BE2C (cell line): ENCODE data around the gene TSPAN32.

ENCODE experiments used
- DNase-seq: peaks from one replicate; pipeline ENCODE4 v3.0.0-alpha.2; 2020
- H3K27me3 ChIP-seq: fragments of 250-450 bp; sonication (Bioruptor Pico); 2 replicates; pipeline ENCODE4 v1.5.1; 2020; ENCODE audit warnings: mild to moderate bottlenecking
- H3K36me3 ChIP-seq: fragments of 250-450 bp; sonication (Bioruptor Pico); 2 replicates; pipeline ENCODE4 v1.5.1; 2020; ENCODE audit warnings: mild to moderate bottlenecking
- H3K4me1 ChIP-seq: fragments of 250-450 bp; sonication (Bioruptor Pico); 2 replicates; pipeline ENCODE4 v1.5.1; 2020
- H3K4me3 ChIP-seq: 2 replicates; pipeline ENCODE4 v1.5.1; 2011; ENCODE audit warnings: low read depth, low read length
- H3K9me3 ChIP-seq: fragments of 250-450 bp; sonication (Bioruptor Pico); 2 replicates; pipeline ENCODE4 v1.5.1; 2020
- TF ChIP-seq, protein P1 (sequence below): IDR thresholded peaks from 2 replicates; pipeline ENCODE4 v1.5.1; 2012; ENCODE audit warnings: mild to moderate bottlenecking, low read depth, low read length

The TSPAN32 gene

GRCh38 chr11:2307501-2308331, 5.9 kb downstream of the TSPAN32 start:
- H3K4me1 ChIP-seq: peaks cover 3% of the 10 kb centered on the region; the same call in 1 of the 2 replicates
- H3K9me3 ChIP-seq: no peaks in the 10 kb centered on the region
- DNase-seq: no peak
- TF ChIP-seq, protein P1, sequence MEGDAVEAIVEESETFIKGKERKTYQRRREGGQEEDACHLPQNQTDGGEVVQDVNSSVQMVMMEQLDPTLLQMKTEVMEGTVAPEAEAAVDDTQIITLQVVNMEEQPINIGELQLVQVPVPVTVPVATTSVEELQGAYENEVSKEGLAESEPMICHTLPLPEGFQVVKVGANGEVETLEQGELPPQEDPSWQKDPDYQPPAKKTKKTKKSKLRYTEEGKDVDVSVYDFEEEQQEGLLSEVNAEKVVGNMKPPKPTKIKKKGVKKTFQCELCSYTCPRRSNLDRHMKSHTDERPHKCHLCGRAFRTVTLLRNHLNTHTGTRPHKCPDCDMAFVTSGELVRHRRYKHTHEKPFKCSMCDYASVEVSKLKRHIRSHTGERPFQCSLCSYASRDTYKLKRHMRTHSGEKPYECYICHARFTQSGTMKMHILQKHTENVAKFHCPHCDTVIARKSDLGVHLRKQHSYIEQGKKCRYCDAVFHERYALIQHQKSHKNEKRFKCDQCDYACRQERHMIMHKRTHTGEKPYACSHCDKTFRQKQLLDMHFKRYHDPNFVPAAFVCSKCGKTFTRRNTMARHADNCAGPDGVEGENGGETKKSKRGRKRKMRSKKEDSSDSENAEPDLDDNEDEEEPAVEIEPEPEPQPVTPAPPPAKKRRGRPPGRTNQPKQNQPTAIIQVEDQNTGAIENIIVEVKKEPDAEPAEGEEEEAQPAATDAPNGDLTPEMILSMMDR: no peak
- no peaks in the 10 kb centered on the region for H3K36me3 ChIP-seq
- H3K4me3 ChIP-seq: no peak overlapping the region
- H3K27me3 ChIP-seq: no peaks in the 10 kb centered on the region

DNA sequence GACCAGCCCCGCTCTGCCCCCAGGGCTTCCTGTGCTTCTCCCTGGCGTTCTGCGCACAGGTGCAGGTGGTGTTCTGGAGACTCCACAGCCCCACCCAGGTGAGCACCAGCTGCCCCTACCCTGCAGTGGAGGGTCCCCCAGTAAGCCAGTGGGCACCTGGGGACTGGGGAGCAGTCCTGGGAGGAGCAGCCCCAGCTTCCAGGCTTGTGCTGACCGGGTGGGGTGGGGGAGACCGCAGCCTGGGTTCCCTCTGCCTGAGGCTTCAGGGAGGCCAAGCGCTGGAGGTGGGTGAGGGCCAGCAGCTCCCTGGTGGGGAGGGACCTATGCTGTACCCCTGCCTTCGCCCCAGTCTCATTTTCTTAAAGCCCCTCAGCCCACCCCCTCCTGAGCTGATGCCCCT, 6.9 kb downstream of the TSPAN32 start:
- H3K27me3 ChIP-seq: no peaks in the 10 kb centered on the region
- no peak for DNase-seq
- no peaks in the 10 kb centered on the region for H3K9me3 ChIP-seq
- no peaks in the 10 kb centered on the region; the same call in 1 of the 2 replicates for H3K4me1 ChIP-seq
- no peaks in the 10 kb centered on the region for H3K36me3 ChIP-seq
- TF ChIP-seq, protein P1: no peak
- H3K4me3 ChIP-seq: no peak overlapping the region

- no peak overlapping the region for H3K4me3 ChIP-seq
- H3K4me1 ChIP-seq: peaks cover 3% of the 10 kb centered on the region
- no peaks in the 10 kb centered on the region for H3K27me3 ChIP-seq
- H3K9me3 ChIP-seq: no peaks in the 10 kb centered on the region
- DNase-seq: no peak
- no peaks in the 10 kb centered on the region for H3K36me3 ChIP-seq
- TF ChIP-seq, protein P1: no peak
These were observed 7.6 kb downstream of the TSPAN32 start for GRCh38 chr11:2309251-2310072.

DNA sequence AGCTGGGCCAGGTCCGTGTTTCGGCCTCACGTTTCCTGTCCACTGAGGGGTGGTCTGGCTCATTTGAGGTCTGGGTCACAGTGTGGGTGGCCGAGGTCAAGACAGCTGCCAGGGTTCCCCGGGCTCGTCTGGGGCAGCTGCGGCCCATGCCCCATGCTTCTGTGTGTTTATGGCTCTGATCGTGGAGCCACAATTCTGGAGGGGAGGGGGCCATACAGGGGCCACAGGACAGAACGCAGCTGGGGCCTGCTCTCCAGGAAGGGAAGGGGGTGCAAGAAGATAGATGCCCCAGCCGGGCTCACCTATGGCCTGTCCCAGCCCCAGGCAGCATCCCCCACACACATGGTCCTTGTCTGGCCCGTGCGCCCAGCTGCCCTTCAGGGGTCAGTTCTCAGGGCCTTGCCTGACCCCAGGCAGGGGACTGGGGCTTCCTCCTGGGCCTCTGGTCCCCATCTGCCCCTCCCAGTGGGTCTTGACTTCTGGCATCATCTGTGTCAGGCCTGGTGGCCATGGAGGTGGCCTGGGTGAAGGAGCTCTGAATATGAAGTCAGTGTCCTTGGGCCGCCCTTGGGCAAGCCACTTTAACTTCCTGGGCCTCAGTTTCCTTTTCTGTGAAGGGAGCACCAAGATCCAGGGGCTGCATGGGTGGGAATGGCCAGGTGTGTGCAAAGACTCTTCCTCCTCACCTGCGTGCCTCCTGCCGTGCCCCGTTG, 8.4 kb downstream of the TSPAN32 start:
- H3K4me3 ChIP-seq: no peak overlapping the region

DNA sequence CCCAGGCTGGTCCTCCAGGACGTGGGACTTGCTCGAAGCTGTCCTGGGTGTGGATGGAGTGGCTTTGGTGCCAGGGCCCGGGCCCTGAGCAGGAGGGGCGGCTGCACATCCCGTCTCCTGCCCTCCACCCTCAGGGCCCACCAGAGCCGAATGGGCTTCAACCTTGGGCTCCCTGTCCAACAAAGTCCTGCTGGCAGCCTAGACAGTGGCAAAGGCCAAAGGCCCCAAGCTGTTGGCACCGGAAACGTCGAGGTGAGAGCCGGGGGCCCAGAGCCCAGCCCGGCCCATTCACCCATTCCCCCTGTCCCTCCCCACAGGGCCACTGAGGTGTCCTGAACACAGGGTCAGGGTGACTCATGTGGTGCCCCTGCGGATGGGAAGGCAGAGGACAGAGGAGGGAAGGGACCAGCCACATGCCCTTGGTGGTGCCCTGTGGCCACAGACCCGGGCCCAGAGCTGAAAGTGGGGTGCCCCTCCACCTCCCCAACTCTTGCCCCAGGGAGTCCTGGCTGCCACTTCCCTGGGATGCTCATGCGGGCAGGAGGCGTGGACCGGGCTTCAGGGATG, 9.1 kb downstream of the TSPAN32 start:
- H3K9me3 ChIP-seq: no peaks in the 10 kb centered on the region
- TF ChIP-seq, protein P1: no peak
- no peak for DNase-seq
- H3K27me3 ChIP-seq: no peaks in the 10 kb centered on the region
- no peaks in the 10 kb centered on the region for H3K36me3 ChIP-seq
- H3K4me3 ChIP-seq: no peak overlapping the region
- H3K4me1 ChIP-seq: peaks cover 11% of the 10 kb centered on the region

More for the DNA sequence above, 8.4 kb downstream of the TSPAN32 start:
- peaks cover 6% of the 10 kb centered on the region for H3K4me1 ChIP-seq
- no peaks in the 10 kb centered on the region for H3K9me3 ChIP-seq
- no peak for DNase-seq
- TF ChIP-seq, protein P1: no peak
- H3K27me3 ChIP-seq: no peaks in the 10 kb centered on the region
- no peaks in the 10 kb centered on the region for H3K36me3 ChIP-seq
